ENCODE measurements around the gene PTPRU.
"Not testable (repeated sequence)": the region's sequence is repeated elsewhere in the genome, so short reads cannot be mapped to it uniquely, and the experiment has no call there.

The PTPRU gene

GRCh38 chr1:29298246-29298645 is 61.9 kb downstream of the PTPRU start:
- no peaks in the 10 kb centered on the region for H4K20me1 ChIP-seq (ENCODE audit: low read depth, low read length)
- no peaks in the 10 kb centered on the region for H3K36me3 ChIP-seq (ENCODE audit: low read length)
- H3K4me2 ChIP-seq (ENCODE audit: low read depth, low read length, poor library complexity, severe bottlenecking): no peak overlapping the region
- no peak overlapping the region for H2AFZ ChIP-seq (ENCODE audit: low read depth, low read length, severe bottlenecking)
- no peaks in the 10 kb centered on the region for H3F3A ChIP-seq (ENCODE audit: insufficient read depth)
- no peaks in the 10 kb centered on the region for H3K79me2 ChIP-seq (ENCODE audit: insufficient read depth, low read length)
- H3K9me3 ChIP-seq (ENCODE audit: insufficient read depth, low read length): no peaks in the 10 kb centered on the region
- TF ChIP-seq, protein P1, sequence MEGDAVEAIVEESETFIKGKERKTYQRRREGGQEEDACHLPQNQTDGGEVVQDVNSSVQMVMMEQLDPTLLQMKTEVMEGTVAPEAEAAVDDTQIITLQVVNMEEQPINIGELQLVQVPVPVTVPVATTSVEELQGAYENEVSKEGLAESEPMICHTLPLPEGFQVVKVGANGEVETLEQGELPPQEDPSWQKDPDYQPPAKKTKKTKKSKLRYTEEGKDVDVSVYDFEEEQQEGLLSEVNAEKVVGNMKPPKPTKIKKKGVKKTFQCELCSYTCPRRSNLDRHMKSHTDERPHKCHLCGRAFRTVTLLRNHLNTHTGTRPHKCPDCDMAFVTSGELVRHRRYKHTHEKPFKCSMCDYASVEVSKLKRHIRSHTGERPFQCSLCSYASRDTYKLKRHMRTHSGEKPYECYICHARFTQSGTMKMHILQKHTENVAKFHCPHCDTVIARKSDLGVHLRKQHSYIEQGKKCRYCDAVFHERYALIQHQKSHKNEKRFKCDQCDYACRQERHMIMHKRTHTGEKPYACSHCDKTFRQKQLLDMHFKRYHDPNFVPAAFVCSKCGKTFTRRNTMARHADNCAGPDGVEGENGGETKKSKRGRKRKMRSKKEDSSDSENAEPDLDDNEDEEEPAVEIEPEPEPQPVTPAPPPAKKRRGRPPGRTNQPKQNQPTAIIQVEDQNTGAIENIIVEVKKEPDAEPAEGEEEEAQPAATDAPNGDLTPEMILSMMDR (IDR thresholded peaks at IDR 0.05; ENCODE audit: insufficient read depth, low read length, poor library complexity, severe bottlenecking): no peak
- TF ChIP-seq EZH2phosphoT487 (conservative IDR thresholded peaks at IDR 0.05; ENCODE audit: low read length): no peak
- no peak overlapping the region for H3K4me3 ChIP-seq (ENCODE audit: insufficient read depth, low read length, poor library complexity, severe bottlenecking)
- no peaks in the 10 kb centered on the region for H3K27me3 ChIP-seq (ENCODE audit: low read length)
- H3K27ac ChIP-seq (ENCODE audit: low read depth, low read length): no peak overlapping the region
- no peak overlapping the region for H3K9ac ChIP-seq (ENCODE audit: low read length)
- H3K9me2 ChIP-seq (replicated peaks; ENCODE audit: insufficient read depth, low read length): no peaks in the 10 kb centered on the region

DNA sequence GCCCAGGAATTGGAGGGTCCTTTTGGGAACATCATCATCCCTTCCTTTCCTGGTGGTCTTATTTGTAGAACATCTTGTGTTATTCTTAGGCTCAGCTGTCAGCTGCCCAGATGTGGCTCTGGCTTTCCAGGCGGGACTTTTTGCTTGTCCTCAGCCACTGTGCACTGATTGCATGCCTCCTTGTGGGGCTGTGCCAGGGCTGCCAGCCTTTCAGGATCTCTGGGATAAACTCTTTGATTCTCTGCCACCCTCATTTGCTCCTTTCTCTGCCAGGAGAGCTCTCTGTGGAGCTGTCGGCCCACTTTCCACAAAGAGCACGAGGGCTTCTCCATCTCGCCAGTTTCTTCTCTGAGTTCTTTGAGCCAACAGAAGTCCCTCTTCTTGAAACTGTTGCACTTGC is 63.1 kb downstream of the PTPRU start:
- no peak overlapping the region for H3K4me3 ChIP-seq (ENCODE audit: insufficient read depth, low read length, poor library complexity, severe bottlenecking)
- no peaks in the 10 kb centered on the region for H3K27me3 ChIP-seq (ENCODE audit: low read length)
- no peak overlapping the region for H3K4me2 ChIP-seq (ENCODE audit: low read depth, low read length, poor library complexity, severe bottlenecking)
- H3K27ac ChIP-seq (ENCODE audit: low read depth, low read length): no peak overlapping the region
- H4K20me1 ChIP-seq (ENCODE audit: low read depth, low read length): no peaks in the 10 kb centered on the region
- H3K9me3 ChIP-seq (ENCODE audit: insufficient read depth, low read length): no peaks in the 10 kb centered on the region
- no peak overlapping the region for H2AFZ ChIP-seq (ENCODE audit: low read depth, low read length, severe bottlenecking)
- no peaks in the 10 kb centered on the region for H3F3A ChIP-seq (ENCODE audit: insufficient read depth)
- TF ChIP-seq, protein P1 (IDR thresholded peaks at IDR 0.05; ENCODE audit: insufficient read depth, low read length, poor library complexity, severe bottlenecking): no peak
- no peak for TF ChIP-seq EZH2phosphoT487 (conservative IDR thresholded peaks at IDR 0.05; ENCODE audit: low read length)
- no peaks in the 10 kb centered on the region for H3K79me2 ChIP-seq (ENCODE audit: insufficient read depth, low read length)
- no peaks in the 10 kb centered on the region for H3K9me2 ChIP-seq (replicated peaks; ENCODE audit: insufficient read depth, low read length)
- H3K36me3 ChIP-seq (ENCODE audit: low read length): no peaks in the 10 kb centered on the region
- H3K9ac ChIP-seq (ENCODE audit: low read length): no peak overlapping the region

DNA sequence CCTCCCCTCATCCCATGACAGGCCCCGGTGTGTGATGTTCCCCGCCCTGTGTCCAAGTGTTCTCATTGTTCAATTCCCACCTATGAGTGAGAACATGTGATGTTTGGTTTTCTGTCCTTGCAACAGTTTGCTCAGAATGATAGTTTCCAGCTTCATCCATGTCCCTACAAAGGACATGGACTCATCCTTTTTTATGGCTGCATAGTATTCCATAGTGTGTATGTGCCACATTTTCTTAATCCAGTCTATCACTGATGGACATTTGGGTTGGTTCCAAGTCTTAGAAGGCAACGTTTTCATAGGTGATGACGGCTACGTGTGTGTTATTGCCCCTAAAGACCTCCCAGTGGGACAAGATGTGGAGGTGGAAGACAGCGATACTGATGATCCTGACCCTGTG is 65.4 kb downstream of the PTPRU start:
- H3K9me2 ChIP-seq (replicated peaks; ENCODE audit: insufficient read depth, low read length); H4K20me1 ChIP-seq (ENCODE audit: low read depth, low read length); H3K27ac ChIP-seq (ENCODE audit: low read depth, low read length); H3K36me3 ChIP-seq (ENCODE audit: low read length); H3F3A ChIP-seq (ENCODE audit: insufficient read depth); H3K27me3 ChIP-seq (ENCODE audit: low read length); H3K9me3 ChIP-seq (ENCODE audit: insufficient read depth, low read length); H3K9ac ChIP-seq (ENCODE audit: low read length); H3K4me3 ChIP-seq (ENCODE audit: insufficient read depth, low read length, poor library complexity, severe bottlenecking); H2AFZ ChIP-seq (ENCODE audit: low read depth, low read length, severe bottlenecking); H3K4me2 ChIP-seq (ENCODE audit: low read depth, low read length, poor library complexity, severe bottlenecking); H3K79me2 ChIP-seq (ENCODE audit: insufficient read depth, low read length): not testable (repeated sequence)

- H3K4me2 ChIP-seq (ENCODE audit: low read depth, low read length, poor library complexity, severe bottlenecking): no peak overlapping the region
- H3K9me3 ChIP-seq (ENCODE audit: insufficient read depth, low read length): no peaks in the 10 kb centered on the region
- H3K9me2 ChIP-seq (replicated peaks; ENCODE audit: insufficient read depth, low read length): no peaks in the 10 kb centered on the region
- no peaks in the 10 kb centered on the region for H3F3A ChIP-seq (ENCODE audit: insufficient read depth)
- H2AFZ ChIP-seq (ENCODE audit: low read depth, low read length, severe bottlenecking): no peak overlapping the region
- no peaks in the 10 kb centered on the region for H4K20me1 ChIP-seq (ENCODE audit: low read depth, low read length)
- no peak overlapping the region for H3K9ac ChIP-seq (ENCODE audit: low read length)
- H3K36me3 ChIP-seq (ENCODE audit: low read length): no peaks in the 10 kb centered on the region
- no peak overlapping the region for H3K4me3 ChIP-seq (ENCODE audit: insufficient read depth, low read length, poor library complexity, severe bottlenecking)
- H3K79me2 ChIP-seq (ENCODE audit: insufficient read depth, low read length): no peaks in the 10 kb centered on the region
- TF ChIP-seq EZH2phosphoT487 (conservative IDR thresholded peaks at IDR 0.05; ENCODE audit: low read length): no peak
- TF ChIP-seq, protein P1 (IDR thresholded peaks at IDR 0.05; ENCODE audit: insufficient read depth, low read length, poor library complexity, severe bottlenecking): no peak
- no peak overlapping the region for H3K27ac ChIP-seq (ENCODE audit: low read depth, low read length)
- no peaks in the 10 kb centered on the region for H3K27me3 ChIP-seq (ENCODE audit: low read length)
These were observed 67.1 kb downstream of the PTPRU start for GRCh38 chr1:29303201-29304024.
